Panc1 (cell line): Measurements from ENCODE around the gene PER3. TPM values are rescaled to one million over a fixed set of nuclear protein-coding genes. Genes with fewer than 3 reads are reported as not detected.

ENCODE experiments used
- ATAC-seq: fragments of 200-7000 bp; cut with Tn5 transposase; 2 replicates; pipeline ENCODE4 v1.9.1; 2020; ENCODE audit warnings: mild to moderate bottlenecking, moderate library complexity
- BruUV-seq: library from RNA; stranded (reverse); fragments of 400-500 nt; replicated peaks from 2 replicates; lab custom pipeline; 2021; lab: Mats Ljungman, UMichigan
- CTCF ChIA-PET: fragments of 300-600 bp; sonication (Branson Sonifier 250); formaldehyde crosslinking; loops from one replicate; lab custom pipeline; 2022; ENCODE audit warnings: antibody characterized with exemption; lab: Charles Lee
- POLR2A ChIA-PET: fragments of 300-600 bp; sonication (Branson Sonifier 250); formaldehyde crosslinking; loops from one replicate; lab custom pipeline; 2022; ENCODE audit warnings: antibody characterized with exemption; lab: Charles Lee
- DNase-seq: peaks from one replicate; pipeline ENCODE4 v3.0.0-alpha.2; 2010; ENCODE audit warnings: low read depth, low spot score
- H3K27ac ChIP-seq: 2 replicates; pipeline ENCODE4 v1.5.1; 2011; ENCODE audit warnings: mild to moderate bottlenecking, low read length, inconsistent platforms
- H3K27me3 ChIP-seq: fragments of 200-500 bp; sonication (Bioruptor generic); 2 replicates; pipeline ENCODE4 v1.6.0; 2014; ENCODE audit warnings: low read length, inconsistent platforms; ENCODE audit not compliant: control insufficient read depth, insufficient read depth
- H3K36me3 ChIP-seq: fragments of 200-500 bp; sonication (Bioruptor generic); 2 replicates; pipeline ENCODE4 v1.5.1; 2014; ENCODE audit warnings: inconsistent platforms, mild to moderate bottlenecking, low read length, moderate library complexity; ENCODE audit not compliant: control insufficient read depth, insufficient read depth
- H3K4me1 ChIP-seq: 2 replicates; pipeline ENCODE4 v1.5.1; 2011; ENCODE audit warnings: inconsistent platforms, mild to moderate bottlenecking, low read length, moderate library complexity; ENCODE audit not compliant: control insufficient read depth, insufficient read depth
- H3K4me3 ChIP-seq, 2 experiments: 2 replicates each; pipeline ENCODE4 v1.5.1; 2011 to 2012; ENCODE audit warnings: low read depth in 2 of 2, low read length in 2 of 2, mild to moderate bottlenecking in 2 of 2, inconsistent platforms in 1 of 2, moderate library complexity in 1 of 2
- H3K9me3 ChIP-seq: fragments of 200-500 bp; sonication (Bioruptor generic); 2 replicates; pipeline ENCODE4 v1.5.1; 2014; ENCODE audit warnings: low read depth, mild to moderate bottlenecking, inconsistent platforms, low read length, moderate library complexity; ENCODE audit not compliant: control insufficient read depth, insufficient read depth
- CTCF ChIP-seq: fragments of 450-650 bp; IDR thresholded peaks from 2 replicates; pipeline ENCODE4 v1.5.1; 2017; ENCODE audit warnings: mild to moderate bottlenecking
- POLR2AphosphoS5 ChIP-seq: IDR thresholded peaks from 2 replicates; pipeline ENCODE4 v1.6.1; 2012; ENCODE audit warnings: mild to moderate bottlenecking, low read depth, low read length, moderate library complexity
- REST ChIP-seq, 2 experiments: IDR thresholded peaks; 2 replicates each; pipeline ENCODE4 v1.6.1; 2011 to 2012; ENCODE audit warnings: low read depth in 2 of 2, control low read depth in 1 of 2, low read length in 1 of 2, mild to moderate bottlenecking in 1 of 2, moderate library complexity in 1 of 2; ENCODE audit not compliant: insufficient read depth in 1 of 2
- SIN3A ChIP-seq: IDR thresholded peaks from 2 replicates; pipeline ENCODE4 v1.6.1; 2012; ENCODE audit warnings: low read depth, mild to moderate bottlenecking, low read length, moderate library complexity, borderline replicate concordance; ENCODE audit not compliant: insufficient read depth
- TCF7L2 ChIP-seq: IDR thresholded peaks from 2 replicates; pipeline ENCODE4 v1.6.1; 2011; ENCODE audit warnings: mild to moderate bottlenecking, low read depth, low read length, inconsistent platforms
- in situ Hi-C: cut with HindIII; loops from 2 replicates; pipeline ENCODE4 v1.10.0; 2016; ENCODE audit warnings: low sequenced_read_pairs, low pct_unique_long_range_greater_than_20kb
- intact Hi-C: fragments of 100-400 bp; cut with micrococcal nuclease; formaldehyde crosslinking; loops from one replicate; pipeline ENCODE4 v1.10.0; 2022; ENCODE audit not compliant: unreplicated experiment
- total RNA-seq: library from RNA; stranded (reverse); gene quantifications from one replicate; pipeline ENCODE4 v1.2.1, GENCODE V29; 2021; ENCODE audit not compliant: unreplicated experiment

Gene PER3
- total RNA-seq, 1 experiment from 2014 or later = 17.0 TPM

- H3K27me3 ChIP-seq = no peaks in the 10 kb centered on the region
- in situ Hi-C loops = no loop called here
- intact Hi-C loops = no loop called here
- H3K36me3 ChIP-seq = peaks cover 11% of the 10 kb centered on the region
- ATAC-seq = no peak
- BruUV-seq = no TSS peak
- peak overlapping the region; percentile 72 for H3K27ac ChIP-seq
- ChIA-PET POLR2A (interaction anchor here (0.6 kb wide), 1 partner anchor 362 kb away, joined by 3 read pairs; no protein-coding TSS in a partner anchor), CTCF (interaction anchor here (0.6 kb wide), 1 partner anchor 322 kb away, joined by 5 read pairs; no protein-coding TSS in a partner anchor)
- DNase-seq = no peak
- TF ChIP-seq CTCF (peak; percentile 31; the same call in 1 of the 2 replicates), SIN3A (no peak)
- H3K4me1 ChIP-seq = peaks cover 16% of the 10 kb centered on the region
- peak overlapping the region; percentile 65 to 66 for H3K4me3 ChIP-seq
- H3K9me3 ChIP-seq = peaks cover 3% of the 10 kb centered on the region; the same call in 1 of the 2 replicates
Observed at GRCh38 chr1:7785108-7785507, 1.0 kb downstream of the PER3 start.

GRCh38 chr1:7786795-7787194, 2.7 kb downstream of the PER3 start:
- intact Hi-C loops = no loop called here
- no peak overlapping the region for H3K4me3 ChIP-seq
- TF ChIP-seq SIN3A = no peak
- TF ChIP-seq CTCF = no peak
- no peak for TF ChIP-seq REST (IDR thresholded peaks at IDR 0.05; ENCODE audit: insufficient read depth in 1 of 2, low read depth in 2 of 2, low read length in 1 of 2)
- TF ChIP-seq TCF7L2 = no peak
- TF ChIP-seq POLR2AphosphoS5 = no peak
- H3K27ac ChIP-seq = no peak overlapping the region
- H3K36me3 ChIP-seq = peaks cover 9% of the 10 kb centered on the region
- BruUV-seq = no TSS peak
- DNase-seq = no peak
- H3K4me1 ChIP-seq = peaks cover 14% of the 10 kb centered on the region
- ChIA-PET POLR2A (interaction anchor here (0.6 kb wide), 1 partner anchor 134 kb away, joined by 8 read pairs; no protein-coding TSS in a partner anchor), CTCF (no interaction called here)
- no peak for ATAC-seq
- in situ Hi-C loops = no loop called here
- no peaks in the 10 kb centered on the region for H3K27me3 ChIP-seq
- peaks cover 11% of the 10 kb centered on the region; the same call in 1 of the 2 replicates for H3K9me3 ChIP-seq
